NCI-H1436 (cell line): ENCODE results near the gene ST6GALNAC4.
A peak's percentile ranks its signal among the peaks of the same experiment; 100 is the strongest.

Source experiments
- DNase-seq: peaks from one replicate; lab custom pipeline; 2025; lab: John Stamatoyannopoulos, UW

The ST6GALNAC4 gene

DNA sequence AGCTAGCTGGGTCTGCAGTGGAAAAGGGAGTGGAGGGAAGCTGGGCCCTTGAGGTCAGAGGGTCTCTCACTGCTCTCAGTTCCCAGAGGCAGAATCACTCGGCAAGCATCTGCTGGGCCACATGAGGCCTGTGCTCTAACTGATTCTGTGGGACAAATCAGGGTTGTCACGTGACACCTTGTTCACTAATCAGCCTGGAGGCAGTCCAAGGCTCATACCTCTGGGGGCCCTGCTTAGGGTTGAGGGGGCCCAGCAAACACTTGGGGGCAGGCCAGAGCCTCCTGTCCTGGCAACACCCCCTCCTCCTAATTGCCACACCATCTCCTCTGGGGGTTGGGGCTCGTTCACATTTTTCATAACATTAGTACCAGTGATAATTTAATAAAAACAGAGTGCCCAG is 29.9 kb upstream of the ST6GALNAC4 start:
- DNase-seq, result no peak

DNA sequence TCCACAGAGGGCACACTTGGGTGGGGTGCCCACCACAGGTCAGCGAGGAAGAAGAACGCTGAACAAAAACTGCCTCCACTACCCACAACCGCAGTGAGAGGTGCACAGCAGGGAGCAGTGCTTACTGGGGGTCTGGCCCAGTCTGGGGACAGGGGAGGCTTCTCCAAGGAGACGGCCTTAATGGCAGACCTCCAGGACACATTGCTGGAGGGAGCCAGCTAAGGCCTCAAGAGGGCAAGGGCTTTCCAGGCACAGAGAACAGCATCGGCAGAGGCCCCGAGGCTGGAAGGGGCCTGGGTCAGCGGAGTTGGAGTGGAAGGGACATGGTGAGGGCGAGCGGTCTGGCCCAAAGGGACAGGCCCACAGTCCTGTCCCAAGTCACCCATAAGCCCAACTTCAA is 29.1 kb upstream of the ST6GALNAC4 start:
- DNase-seq, result no peak

DNA sequence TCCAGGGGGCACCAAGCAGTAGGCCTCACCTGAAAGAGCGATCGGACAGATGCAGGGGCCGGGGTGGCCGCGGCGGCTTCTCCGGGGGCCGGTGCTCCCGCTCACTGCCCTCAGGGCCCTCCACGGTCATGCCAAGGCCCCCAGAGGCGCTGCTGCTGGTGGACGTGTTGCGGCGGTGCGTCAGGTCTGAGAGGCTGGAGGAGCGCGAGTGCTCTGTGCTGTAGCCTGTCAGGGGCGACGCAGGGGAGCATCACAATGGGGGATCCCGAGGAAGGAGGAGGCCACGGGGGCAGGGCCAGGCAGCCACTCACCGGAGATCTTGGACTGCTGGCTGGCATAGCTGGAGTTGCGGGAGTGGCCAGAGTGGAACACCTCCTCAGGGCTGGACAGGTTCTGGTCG is 28.5 kb upstream of the ST6GALNAC4 start:
- DNase-seq, result no peak

DNA sequence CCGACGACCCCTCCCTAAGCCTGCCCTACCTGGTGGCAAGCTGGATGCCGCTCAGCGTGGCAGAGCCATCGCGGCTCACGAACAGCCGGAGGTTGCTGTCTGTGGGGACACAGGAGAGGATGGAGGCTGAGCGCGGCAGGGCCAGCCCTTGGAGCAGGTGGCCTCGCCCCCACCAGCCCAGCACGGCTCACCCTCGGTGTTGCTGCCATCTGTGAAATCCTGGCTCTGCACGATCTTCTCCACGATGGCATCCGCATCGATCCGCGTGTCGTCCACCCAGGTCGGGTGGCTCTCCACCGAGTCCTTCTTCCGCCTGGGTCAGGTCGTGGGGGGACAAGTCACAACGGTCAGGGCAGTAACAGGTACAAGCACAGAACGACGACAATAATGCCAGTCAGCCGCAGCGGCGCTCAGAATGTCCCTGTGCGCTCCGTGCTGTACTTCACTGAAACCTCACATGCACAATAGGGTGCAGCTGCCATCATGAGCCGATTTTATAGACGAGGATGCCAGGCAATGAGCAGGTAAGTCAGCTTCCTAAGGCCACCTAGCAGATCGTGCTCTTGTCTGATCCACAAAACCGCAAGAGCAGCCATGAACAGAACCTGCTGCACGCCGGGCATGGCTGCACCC is 27.9 kb upstream of the ST6GALNAC4 start:
- DNase-seq, result no peak

DNA sequence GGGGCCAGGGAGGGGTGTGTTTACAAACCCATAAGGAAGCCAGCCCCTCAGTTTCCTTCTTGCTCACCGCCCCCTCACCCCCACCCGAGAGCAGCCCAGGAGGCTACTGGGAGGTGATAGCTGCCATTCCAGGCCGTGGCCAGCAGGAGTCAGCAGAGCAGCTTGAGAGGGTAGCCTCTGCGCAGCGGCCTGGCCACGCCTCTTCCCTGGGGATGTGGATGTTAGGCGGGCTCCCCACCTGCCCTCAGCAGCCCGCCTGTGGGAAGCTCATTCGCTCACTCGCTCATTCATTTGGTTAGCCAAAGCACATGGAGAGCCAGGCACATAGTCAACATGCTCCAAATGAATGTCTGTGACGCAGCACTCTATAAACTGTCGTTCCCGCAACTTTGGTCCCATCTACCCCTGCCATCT is 26.9 kb upstream of the ST6GALNAC4 start:
- DNase-seq, result peak; percentile 92

DNA sequence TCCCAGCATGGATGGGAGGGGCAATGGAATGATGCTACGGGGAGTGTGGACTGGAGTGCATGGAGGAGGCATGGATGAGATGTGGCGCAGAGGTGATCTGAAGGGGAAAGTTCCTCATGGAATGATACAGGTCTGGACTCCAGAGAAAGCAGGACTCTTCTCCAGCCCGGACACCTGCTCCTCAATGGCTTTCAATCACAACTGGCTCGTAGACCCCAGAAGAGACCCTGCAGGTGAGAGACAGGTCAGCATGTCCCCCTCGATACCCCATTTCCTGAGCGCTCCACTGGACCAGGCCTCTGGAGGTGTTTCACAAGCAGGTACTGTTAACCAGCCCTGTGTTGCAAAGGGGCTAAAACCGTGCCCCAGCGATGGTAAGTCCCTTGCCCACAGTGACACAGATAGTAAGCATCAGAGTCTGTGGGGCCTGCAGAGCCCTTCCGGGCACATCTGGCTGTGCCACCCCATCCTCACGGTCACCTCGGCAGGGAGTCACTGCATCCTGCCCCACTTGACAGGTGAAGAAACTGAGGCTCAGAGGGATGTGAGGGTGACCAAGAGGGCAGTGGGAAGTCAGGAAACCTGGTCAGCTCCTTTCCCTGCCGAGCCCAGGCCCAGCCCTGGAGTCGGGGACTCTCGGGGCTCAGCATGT is 26.3 kb upstream of the ST6GALNAC4 start:
- no peak for DNase-seq

DNA sequence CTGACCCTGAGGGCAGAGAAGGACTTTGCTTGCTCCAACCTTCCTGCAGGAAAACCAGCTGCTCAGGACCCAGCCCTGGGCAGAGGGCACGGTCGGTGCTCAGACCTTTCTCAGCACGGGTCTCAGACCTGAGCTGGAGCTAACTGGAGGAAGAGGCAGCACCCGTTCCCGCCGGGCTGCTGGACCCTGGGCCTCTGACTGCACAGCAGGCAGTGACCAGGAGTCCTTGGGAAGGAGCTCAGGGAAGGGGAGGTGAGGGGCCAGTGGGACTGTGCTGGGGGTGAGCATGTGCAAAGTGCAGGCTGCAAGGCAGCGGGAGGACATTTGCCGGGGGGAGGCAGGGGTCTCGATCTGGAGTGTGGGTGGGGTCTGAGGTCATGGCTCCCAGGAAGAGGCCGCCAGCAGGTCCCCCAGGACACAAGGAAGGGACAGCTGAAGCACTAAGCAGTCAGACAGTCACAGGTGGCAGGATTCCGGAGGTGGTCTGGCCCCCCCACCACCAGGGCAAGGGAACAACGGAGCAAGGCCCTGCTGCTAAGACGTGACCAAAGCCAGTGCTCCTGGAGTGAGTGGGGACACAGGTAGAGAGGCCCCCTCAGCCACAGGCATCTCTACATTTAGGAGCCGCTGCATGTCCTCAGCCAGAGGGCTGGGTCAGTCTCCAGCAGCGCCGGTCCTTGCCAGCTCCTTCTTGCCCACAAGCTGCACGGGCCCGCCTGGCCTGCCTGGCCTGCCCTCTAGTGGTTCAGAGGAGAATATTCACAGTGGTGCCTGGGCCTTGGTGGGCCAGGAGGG is 25.6 kb upstream of the ST6GALNAC4 start:
- DNase-seq, result peak; percentile 32

DNA sequence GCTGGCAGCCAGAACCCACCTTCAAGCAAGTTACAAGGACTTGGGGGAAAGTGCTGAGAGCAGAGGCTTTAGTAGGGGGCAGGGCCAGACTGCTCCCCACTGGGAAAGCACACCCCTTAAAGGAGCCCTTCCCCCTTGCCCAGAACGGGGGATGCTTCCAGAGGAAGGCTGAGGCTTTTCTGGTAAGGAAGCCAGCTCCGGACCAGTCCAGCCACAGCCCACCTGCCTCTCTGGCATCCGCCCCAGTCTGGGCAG is 25.0 kb upstream of the ST6GALNAC4 start:
- no peak for DNase-seq

DNA sequence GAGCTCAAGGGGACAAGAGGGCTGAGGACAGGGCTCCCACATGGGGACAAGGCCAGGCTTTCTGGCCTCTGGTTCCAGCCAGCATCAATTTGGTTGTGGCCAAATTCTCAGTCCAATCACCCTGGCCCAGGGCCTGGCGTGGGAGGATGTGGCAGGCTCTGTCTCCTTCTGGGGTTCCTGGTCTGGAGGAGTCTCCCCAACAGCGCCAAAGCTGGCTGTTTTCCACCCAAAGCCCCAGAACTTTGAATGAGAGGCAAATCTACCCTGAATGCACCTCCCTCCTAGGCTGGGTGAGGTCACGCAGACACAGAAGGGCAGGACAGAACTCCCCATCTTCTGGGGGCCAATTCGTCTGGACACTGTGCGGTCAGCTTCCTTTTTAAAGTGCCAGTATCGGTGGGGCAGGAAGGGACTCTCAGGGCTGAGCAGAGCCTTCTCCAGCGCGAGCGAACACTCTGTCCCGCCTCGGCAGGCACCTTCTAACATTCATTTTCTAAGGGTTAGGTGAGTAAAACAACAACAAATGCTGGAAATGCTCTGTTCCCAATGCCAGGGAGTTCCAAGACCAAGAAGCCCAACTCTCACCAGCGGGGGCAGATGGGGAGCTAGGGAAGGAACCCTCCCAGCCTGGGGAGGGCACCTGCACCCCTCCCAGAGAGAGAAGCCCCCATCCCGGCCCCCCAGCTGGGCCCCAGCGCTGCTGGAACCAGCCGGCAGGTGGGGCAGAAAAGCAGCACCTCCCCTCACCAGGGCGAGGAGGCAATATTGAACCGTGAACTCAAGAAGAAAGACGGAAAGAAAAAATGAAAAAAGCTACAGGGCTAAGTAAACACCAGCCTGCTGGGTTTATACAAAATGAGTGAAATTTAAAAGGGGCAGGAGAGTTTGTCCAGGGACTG is 24.5 kb upstream of the ST6GALNAC4 start:
- DNase-seq, result no peak

DNA sequence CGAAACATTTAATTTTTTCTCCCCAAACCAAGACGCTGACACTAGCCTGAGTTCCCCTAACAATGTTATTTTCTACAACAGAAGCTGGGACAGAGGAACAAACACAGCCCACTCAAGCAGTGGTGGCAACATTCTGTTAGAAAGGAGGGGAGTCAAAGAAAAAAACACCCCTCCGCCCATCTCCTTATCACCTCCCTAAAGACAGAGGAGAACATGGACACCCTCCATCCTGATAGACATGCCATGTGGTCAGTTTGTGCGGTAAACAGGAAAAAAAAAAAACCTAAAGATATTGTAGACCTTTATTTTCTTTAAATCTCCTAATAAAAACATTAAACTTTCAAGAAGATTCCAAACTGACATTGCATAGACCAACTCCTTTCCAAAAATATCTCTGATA is 23.8 kb upstream of the ST6GALNAC4 start:
- DNase-seq, result no peak

DNA sequence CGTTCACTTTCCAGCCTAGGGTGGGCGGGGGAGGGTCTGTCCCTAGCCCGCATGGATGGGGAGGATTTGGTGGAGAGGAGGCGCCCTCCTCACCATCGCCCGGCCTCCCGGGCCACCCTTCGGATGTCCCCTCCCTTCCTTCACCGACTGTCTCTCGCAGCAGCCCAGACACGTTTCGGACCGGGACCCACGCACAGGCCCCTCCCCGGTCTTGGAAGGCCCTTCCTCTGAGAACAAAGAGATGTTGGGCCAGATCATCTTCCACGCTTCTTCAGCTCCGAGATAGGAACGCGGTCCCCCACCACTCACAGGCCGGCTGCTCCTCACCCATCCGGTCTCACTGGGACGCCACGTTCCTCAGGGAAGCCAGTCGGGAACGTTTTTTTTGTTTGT is 21.5 kb upstream of the ST6GALNAC4 start:
- no peak for DNase-seq

DNA sequence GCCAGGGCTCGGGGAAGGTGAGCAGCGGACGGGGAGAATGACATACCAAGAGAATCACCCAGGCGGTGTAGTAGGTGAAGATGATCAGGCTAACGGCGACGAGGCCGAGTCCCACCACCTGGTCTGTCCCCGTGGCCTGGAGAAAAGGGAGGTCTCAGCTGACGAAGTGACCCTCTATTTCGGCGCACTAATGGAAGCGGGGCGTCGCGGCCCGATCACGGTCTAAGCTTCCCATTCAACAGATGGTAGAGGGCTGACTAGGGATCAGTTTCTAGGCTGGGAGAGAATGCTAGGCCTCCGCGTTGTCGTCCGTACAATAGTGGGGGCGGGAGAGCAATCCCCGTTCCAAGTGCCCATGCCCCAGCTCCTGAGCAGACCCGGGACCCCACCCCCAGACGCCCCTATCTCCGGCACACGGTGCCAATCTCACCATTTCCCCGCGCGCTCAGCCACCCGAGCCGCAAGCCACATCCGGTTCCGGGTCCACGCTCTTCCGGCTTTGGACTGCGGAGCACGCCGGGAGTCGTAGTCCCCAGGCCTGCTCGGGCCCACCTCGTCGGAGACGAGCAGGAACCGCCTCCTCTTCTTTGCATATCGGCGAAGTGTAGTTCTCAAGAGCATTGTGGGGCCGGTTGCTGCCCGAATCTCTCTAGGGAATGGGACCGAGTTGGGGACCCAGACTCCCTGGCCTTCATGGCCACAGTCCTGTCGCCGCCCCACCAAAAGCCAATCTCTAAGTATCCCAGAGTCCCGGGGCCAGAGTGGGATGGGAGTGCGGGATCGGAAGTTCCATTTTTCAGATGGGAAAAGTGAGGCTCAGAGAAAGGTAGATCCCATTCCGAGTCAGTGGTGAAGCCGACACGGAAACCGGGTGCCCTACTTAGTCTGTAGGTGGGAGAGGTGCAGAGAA is 20.8 kb upstream of the ST6GALNAC4 start, which contains the start of gene DPM2:
Gene DPM2 (minus strand): TSS at position 467 of the 910 bp plus-strand sequence. CDS start 34 bp downstream, at position 433.
- peak; percentile 66 for DNase-seq

DNA sequence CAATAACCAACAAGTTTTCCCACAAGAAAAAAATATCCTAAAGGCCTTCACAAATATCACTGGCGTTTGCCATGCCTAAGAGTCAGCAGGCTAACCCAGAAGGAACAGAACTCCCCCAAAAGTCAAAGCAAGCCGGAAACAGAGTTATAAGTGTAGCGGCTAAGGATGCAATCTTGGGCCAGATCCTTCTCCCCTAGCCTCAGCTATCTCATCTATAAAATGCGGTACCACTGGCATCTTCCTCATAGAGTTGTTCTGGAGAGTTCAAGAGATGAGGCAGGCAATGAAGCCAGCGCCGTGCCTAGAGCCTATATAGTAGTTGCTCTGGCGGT is 20.2 kb upstream of the ST6GALNAC4 start:
- DNase-seq, result no peak

DNA sequence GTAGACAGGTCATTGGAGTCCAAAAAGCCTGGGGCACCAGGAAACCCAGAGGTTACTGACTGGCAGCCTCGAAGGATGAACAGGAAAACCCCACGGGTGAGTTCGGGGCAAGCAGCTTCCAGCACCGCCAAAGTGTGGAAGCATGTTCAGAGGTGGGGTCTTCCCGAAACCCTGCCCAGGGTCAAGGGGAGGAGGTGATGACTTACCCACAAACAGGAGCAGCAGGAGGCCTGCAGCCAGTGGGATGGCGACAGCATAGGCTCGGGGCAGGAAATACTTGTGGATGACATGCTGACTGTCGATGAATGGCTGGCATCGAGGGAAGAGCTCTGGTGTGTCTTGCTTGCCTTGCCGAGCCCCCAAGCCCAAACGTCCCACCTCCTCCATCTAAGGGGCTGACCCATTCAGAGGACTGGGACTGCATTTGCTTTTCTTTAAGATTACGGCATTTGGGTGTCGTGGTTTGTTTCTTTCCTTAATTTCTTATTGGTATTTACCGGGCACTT is 19.6 kb upstream of the ST6GALNAC4 start:
- no peak for DNase-seq

DNA sequence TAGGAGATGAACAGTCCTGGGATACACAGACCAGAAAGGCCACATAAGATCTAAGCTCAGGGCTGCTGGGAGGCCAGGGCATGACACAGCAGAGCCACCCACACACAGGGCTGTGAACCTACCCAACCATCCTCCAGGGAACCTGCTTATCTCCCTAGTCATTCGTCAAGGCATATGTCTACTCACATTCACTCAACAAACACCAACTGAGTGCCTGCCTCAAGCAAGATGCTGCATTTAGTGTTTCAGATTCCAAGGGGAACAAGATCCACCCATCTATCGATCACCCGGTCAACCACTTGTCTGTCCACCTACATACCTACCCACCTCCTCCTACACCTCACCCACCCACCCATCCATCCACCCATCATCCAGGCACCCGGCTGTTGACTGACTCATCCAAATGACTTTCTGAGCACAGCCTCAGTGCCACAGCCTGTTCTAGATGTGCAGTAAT is 19.0 kb upstream of the ST6GALNAC4 start:
- no peak for DNase-seq

DNA sequence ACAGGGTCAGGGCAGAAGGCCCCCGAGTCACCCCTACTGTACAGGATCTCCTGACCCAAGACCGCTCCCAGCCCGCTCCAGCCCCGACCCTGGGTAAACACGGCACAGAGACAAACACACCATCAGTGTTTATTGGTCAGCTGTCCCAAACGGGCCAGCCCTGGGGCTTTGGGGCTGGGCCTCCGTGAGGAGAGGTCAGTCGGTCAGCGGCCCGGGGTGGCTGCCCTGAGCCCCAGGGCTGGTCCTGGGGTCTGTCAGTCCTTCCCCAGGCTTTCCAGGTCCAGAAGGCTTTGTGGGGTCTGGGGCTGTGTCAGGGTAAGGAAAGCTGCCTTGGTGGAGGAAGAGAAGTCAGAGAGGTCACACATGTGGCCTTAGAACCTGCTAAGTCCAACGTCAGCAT is 18.1 kb upstream of the ST6GALNAC4 start:
- no peak for DNase-seq

DNA sequence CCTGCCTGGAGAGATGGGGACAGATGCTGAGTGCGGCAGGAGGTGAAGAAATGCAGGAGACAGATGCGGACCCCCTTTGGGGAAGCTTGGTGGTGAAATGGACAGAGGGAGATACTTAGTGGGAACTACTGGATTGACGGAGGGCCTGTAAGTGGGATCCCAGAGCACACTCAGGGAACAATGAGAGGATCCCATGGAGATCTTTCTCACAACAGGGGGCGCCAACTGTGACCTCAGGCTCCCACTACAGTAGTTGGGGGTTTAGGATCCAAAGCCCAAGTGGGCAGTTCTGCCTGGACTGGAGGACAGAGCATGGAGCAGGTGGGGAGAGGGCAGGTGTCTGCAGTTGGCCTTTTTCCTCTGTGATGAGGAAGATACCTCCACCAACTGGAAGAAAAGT is 17.4 kb upstream of the ST6GALNAC4 start:
- DNase-seq, result no peak

DNA sequence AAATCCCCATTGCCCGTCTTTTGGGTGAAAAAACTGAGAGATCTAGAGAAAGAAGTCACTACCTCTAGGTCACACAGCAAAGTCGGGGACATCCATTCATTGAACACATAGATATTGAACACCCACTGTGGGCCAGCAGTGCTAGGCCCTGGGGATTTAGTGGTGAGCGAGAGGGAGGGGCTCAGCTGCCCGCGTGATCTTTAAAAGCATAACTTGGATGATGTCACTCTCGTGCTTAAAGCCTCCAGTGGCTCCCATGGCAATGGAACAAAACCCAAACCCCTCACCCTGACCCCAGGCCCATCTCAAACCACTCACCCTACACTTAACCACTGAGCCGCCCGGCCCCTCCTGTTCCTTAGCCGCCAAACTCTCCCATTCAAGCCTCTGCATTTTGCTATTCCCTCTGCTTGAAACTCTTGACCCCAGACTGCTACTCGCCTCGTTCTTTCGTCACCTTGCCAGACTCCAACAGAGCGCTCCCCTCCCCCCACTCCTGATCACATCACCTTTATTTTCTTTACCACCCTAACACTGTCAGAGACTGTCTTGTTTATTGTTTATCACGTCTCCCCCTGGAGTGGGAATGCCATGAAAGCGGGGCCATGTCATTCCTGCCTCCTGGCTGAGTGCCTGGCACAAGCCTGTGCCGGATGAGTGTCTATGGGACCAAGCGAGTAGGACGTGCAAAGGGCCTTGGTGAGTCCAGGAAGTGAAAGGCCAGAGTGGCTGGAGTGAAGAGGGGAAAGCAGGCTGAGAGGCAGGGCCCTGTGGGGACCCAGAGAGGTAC is 14.4 kb upstream of the ST6GALNAC4 start:
- peak; percentile 40 for DNase-seq

DNA sequence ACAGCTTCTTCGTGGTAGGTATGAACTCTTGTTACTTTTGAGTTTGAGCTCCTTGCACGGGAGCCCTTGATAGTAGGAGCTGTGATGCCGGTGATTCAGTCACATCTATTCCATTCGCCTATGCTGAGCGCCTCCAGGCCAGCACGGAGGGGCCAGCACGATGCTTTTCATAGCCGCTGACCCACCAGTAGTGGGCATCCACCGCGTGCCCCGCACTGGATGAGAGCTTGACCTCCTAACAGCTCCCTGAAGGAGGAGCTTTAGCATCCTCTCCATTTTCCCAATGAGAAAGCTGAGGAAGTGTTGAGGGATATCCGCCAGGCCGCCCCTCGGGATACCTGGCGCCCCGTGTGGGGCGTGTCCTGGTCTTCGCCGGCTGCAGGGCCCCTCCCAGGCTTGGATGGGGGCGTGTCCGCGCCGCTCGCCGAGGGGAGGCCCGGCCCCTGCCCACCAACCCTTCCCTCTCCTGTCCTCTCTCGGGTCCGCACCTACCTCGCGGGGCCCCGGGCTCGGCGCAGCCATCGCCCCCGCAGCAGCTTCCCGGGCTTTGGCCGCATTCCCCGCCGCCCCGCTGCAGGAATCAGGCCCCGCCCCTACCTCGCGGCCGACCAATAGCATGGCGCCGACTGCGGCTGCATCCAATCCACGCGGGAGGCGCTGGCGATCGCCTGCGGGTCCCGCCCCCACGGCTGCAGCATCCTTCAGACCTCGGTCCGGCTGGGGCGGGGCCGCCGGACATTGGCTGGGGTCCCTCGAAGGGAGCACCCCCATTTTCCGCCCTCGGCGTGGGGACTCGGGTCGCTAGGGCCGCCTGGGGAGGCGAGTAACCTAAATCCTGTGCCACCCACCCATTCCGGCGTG is 13.6 kb upstream of the ST6GALNAC4 start, which contains the start of gene PIP5KL1:
Gene PIP5KL1 (minus strand): TSS at position 547 of the 861 bp plus-strand sequence. CDS start 25 bp downstream, at position 522.
- DNase-seq, result peak; percentile 66
